Aorta (tissue), 5 donors: ENCODE data around the gene SCML1. TPM values are rescaled to one million over a fixed set of nuclear protein-coding genes. Genes with fewer than 3 reads are reported as not detected.
A peak's percentile ranks its signal among the peaks of the same experiment; 100 is the strongest.

ENCODE experiments used
- ATAC-seq: fragments of 200-7000 bp; cut with Tn5 transposase; one replicate; pipeline ENCODE4 v1.9.1; 2022; ENCODE audit warnings: moderate library complexity; ENCODE audit not compliant: low FRiP score
- DNase-seq, 2 donors: peaks; one replicate each; pipeline ENCODE4 v3.0.0-alpha.2; 2020
- H3K27ac ChIP-seq, 2 donors: one replicate each; pipeline ENCODE4 v1.5.1; 2013; ENCODE audit warnings: low read length in 2 of 2, mild to moderate bottlenecking in 2 of 2, moderate library complexity in 2 of 2, control low read depth in 1 of 2, inconsistent platforms in 1 of 2, low read depth in 1 of 2
- H3K27me3 ChIP-seq, 2 donors: one replicate each; pipeline ENCODE4 v1.6.1; 2013; ENCODE audit warnings: control low read depth in 1 of 2, low read length in 1 of 2, mild to moderate bottlenecking in 1 of 2, moderate library complexity in 1 of 2; ENCODE audit not compliant: insufficient read depth in 2 of 2, control insufficient read depth in 1 of 2
- H3K36me3 ChIP-seq, 2 donors: one replicate each; pipeline ENCODE4 v1.6.1; 2013; ENCODE audit warnings: control low read depth in 1 of 2, low read length in 1 of 2, mild to moderate bottlenecking in 1 of 2; ENCODE audit not compliant: insufficient read depth in 2 of 2, control insufficient read depth in 1 of 2
- H3K4me1 ChIP-seq, 2 donors: one replicate each; pipeline ENCODE4 v1.6.1; 2013; ENCODE audit warnings: low read length in 2 of 2, control low read depth in 1 of 2, mild to moderate bottlenecking in 1 of 2, moderate library complexity in 1 of 2; ENCODE audit not compliant: insufficient read depth in 2 of 2, control insufficient read depth in 1 of 2
- H3K4me3 ChIP-seq, 2 donors: one replicate each; pipeline ENCODE4 v1.5.1; 2013; ENCODE audit warnings: low read length in 2 of 2, control low read depth in 1 of 2, mild to moderate bottlenecking in 1 of 2
- H3K9me3 ChIP-seq: one replicate; pipeline ENCODE4 v1.6.1; 2013; ENCODE audit warnings: mild to moderate bottlenecking, low read length; ENCODE audit not compliant: control insufficient read depth
- WGBS, 2 donors: extraction: QIAGEN DNeasy Blood & Tissue Kit; methylation state at CpG; one replicate each; pipeline ENCODE4 v1.1.7; 2013; 5-methylcytosine and 5-hydroxymethylcytosine counted together
- intact Hi-C, 2 donors: fragments of 100-400 bp; cut with DNase I; formaldehyde crosslinking; loops; one replicate each; pipeline versions ENCODE4 v1.14.2 to v1.15.0; 2022
- polyA plus RNA-seq, 2 donors: library from polyadenylated mRNA; stranded (reverse); fragments of 200-250 nt; gene quantifications; one replicate each; pipeline ENCODE4 v1.2.3, GENCODE V29; 2013
- total RNA-seq, 2 donors: library from RNA; stranded (reverse); fragmentation: NEBNext Ultra II Directional; extraction: Animal tissue kit (Norgen Biotek cat#: 25700); gene quantifications; one replicate each; pipeline ENCODE4 v1.2.1, GENCODE V29; 2021
- donor health status: healthy with polysubstance abuse.
- donor health status: Bipolar disorder and iron deficiency.
- donor health status: DM: no; HTN: no; CAD: no.
- donor health status: DM: no; HTN: no; CAD: no.
- donor health status: DM: yes; HTN: yes; CAD: no.

SCML1 gene
- total and polyA plus RNA-seq, 4 donors = 5.3 to 16.0 (median 13.6) TPM

GRCh38 chrX:17706676-17707075, 30.6 kb upstream of the SCML1 start:
- WGBS, 2 donors = 84 to 89% methylated on average over 4 of the region's 4 CpGs
- Histone ChIP-seq H3K4me1 (no peaks in the 10 kb centered on the region), H3K9me3 (no peaks in the 10 kb centered on the region)

GRCh38 chrX:17707731-17708130, 29.6 kb upstream of the SCML1 start:
- Histone ChIP-seq H3K9me3 (no peaks in the 10 kb centered on the region), H3K4me1 (no peaks in the 10 kb centered on the region), H3K27ac (no peak overlapping the region), H3K4me3 (no peak overlapping the region), H3K27me3 (no peaks in the 10 kb centered on the region), H3K36me3 (no peaks in the 10 kb centered on the region)
- intact Hi-C loops = no loop called here
- WGBS, 2 donors = 82 to 98% methylated on average over 3 of the region's 3 CpGs
- no peak for ATAC-seq
- no peak for DNase-seq

More at GRCh38 chrX:17706676-17707075, 30.6 kb upstream of the SCML1 start:
- no peak for DNase-seq
- Histone ChIP-seq H3K27ac (peak overlapping the region in 1 of 2 donors; percentile 11), H3K36me3 (no peaks in the 10 kb centered on the region), H3K27me3 (no peaks in the 10 kb centered on the region), H3K4me3 (no peak overlapping the region)
- no peak for ATAC-seq
- intact Hi-C loops = no loop called here

GRCh38 chrX:17710871-17711301, 26.4 kb upstream of the SCML1 start:
- no peaks in the 10 kb centered on the region for H3K27me3 ChIP-seq
- H3K4me3 ChIP-seq = no peak overlapping the region
- WGBS, 2 donors = 27 to 29% methylated on average over 1 of the region's 1 CpG
- no peak overlapping the region for H3K27ac ChIP-seq
- H3K36me3 ChIP-seq = no peaks in the 10 kb centered on the region
- intact Hi-C loops = no loop called here
- DNase-seq = no peak
- H3K9me3 ChIP-seq = no peaks in the 10 kb centered on the region
- no peak for ATAC-seq
- no peaks in the 10 kb centered on the region for H3K4me1 ChIP-seq

- Histone ChIP-seq H3K27me3 (no peaks in the 10 kb centered on the region), H3K4me3 (no peak overlapping the region), H3K4me1 (no peaks in the 10 kb centered on the region), H3K9me3 (no peaks in the 10 kb centered on the region), H3K27ac (no peak overlapping the region), H3K36me3 (no peaks in the 10 kb centered on the region)
- intact Hi-C loops = no loop called here
- 32 to 38% methylated on average over 2 of the region's 2 CpGs for WGBS, 2 donors
- ATAC-seq (no peak), DNase-seq (no peak)
Measured at GRCh38 chrX:17713288-17713687, 24.0 kb upstream of the SCML1 start.

GRCh38 chrX:17718649-17719165, 18.6 kb upstream of the SCML1 start:
- Histone ChIP-seq H3K27ac (no peak overlapping the region), H3K27me3 (no peaks in the 10 kb centered on the region), H3K4me3 (no peak overlapping the region), H3K36me3 (no peaks in the 10 kb centered on the region), H3K9me3 (no peaks in the 10 kb centered on the region), H3K4me1 (no peaks in the 10 kb centered on the region)
- no peak for DNase-seq
- no peak for ATAC-seq
- intact Hi-C loops = no loop called here

GRCh38 chrX:17719711-17720110, 17.6 kb upstream of the SCML1 start:
- ATAC-seq (no peak), DNase-seq (no peak)
- whole genome bisulfite sequencing, 2 donors = 59 to 83% methylated on average over 6 of the region's 6 CpGs
- intact Hi-C loops = no loop called here
- H3K4me1 ChIP-seq = no peaks in the 10 kb centered on the region
- H3K27me3 ChIP-seq = no peaks in the 10 kb centered on the region
- no peaks in the 10 kb centered on the region for H3K36me3 ChIP-seq
- H3K9me3 ChIP-seq = no peaks in the 10 kb centered on the region
- no peak overlapping the region for H3K27ac ChIP-seq
- no peak overlapping the region for H3K4me3 ChIP-seq

GRCh38 chrX:17721715-17722114, 15.6 kb upstream of the SCML1 start:
- ATAC-seq (no peak), DNase-seq (no peak)
- intact Hi-C loops = no loop called here
- 60 to 85% methylated on average over 4 of the region's 4 CpGs for WGBS, 2 donors
- Histone ChIP-seq H3K4me1 (no peaks in the 10 kb centered on the region), H3K36me3 (peaks cover 0 to 5% of the 10 kb centered on the region in 2 donors), H3K27ac (no peak overlapping the region), H3K27me3 (no peaks in the 10 kb centered on the region), H3K9me3 (no peaks in the 10 kb centered on the region), H3K4me3 (no peak overlapping the region)

- DNase-seq (no peak), ATAC-seq (no peak)
- intact Hi-C loops = no loop called here
- H3K9me3 ChIP-seq = no peaks in the 10 kb centered on the region
- no peaks in the 10 kb centered on the region for H3K27me3 ChIP-seq
- no peaks in the 10 kb centered on the region for H3K4me1 ChIP-seq
- H3K4me3 ChIP-seq = no peak overlapping the region
- 83 to 87% methylated on average over 2 of the region's 2 CpGs for WGBS, 2 donors
- no peak overlapping the region for H3K27ac ChIP-seq
- peaks cover 0 to 5% of the 10 kb centered on the region in 2 donors for H3K36me3 ChIP-seq
Measured at GRCh38 chrX:17725181-17725580, 12.1 kb upstream of the SCML1 start.

- Histone ChIP-seq H3K4me1 (no peaks in the 10 kb centered on the region), H3K4me3 (no peak overlapping the region), H3K27me3 (no peaks in the 10 kb centered on the region), H3K27ac (no peak overlapping the region), H3K36me3 (no peaks in the 10 kb centered on the region), H3K9me3 (no peaks in the 10 kb centered on the region)
- ATAC-seq (no peak), DNase-seq (peak in 1 of 2 donors; percentile 34)
- WGBS, 2 donors = 71 to 79% methylated on average over 16 of the region's 16 CpGs
- intact Hi-C loops = no loop called here
Measured at GRCh38 chrX:17732138-17732783, 5.0 kb upstream of the SCML1 start.
